Activated CD4-positive, alpha-beta T cell treated with anti-CD3 and anti-CD28 coated beads, Interleukin-10, Interleukin-2, amounts not matched to agents 100 ng/mL and 50 ng/mL, durations not matched to agents 16 hours and 8 hours (primary cell): ENCODE measurements around the gene CAMTA1.

Experiments used
- DNase-seq: peaks from one replicate; pipeline ENCODE4 v3.0.0-alpha.2; 2020

Gene CAMTA1

GRCh38 chr1:7221826-7222694 is 436.8 kb downstream of the CAMTA1 start:
- DNase-seq = no peak

- no peak for DNase-seq
Observed at GRCh38 chr1:7222695-7223015, 437.4 kb downstream of the CAMTA1 start.

GRCh38 chr1:7223334-7224080 is 438.3 kb downstream of the CAMTA1 start:
- no peak for DNase-seq

- DNase-seq = no peak
Observed at GRCh38 chr1:7224081-7224534, 438.9 kb downstream of the CAMTA1 start.

- DNase-seq = no peak
Observed at GRCh38 chr1:7224644-7225043, 439.4 kb downstream of the CAMTA1 start.

GRCh38 chr1:7225711-7226505 is 440.7 kb downstream of the CAMTA1 start:
- no peak for DNase-seq

- DNase-seq = no peak
Observed at GRCh38 chr1:7227654-7228053, 442.4 kb downstream of the CAMTA1 start.

- DNase-seq = no peak
Observed at GRCh38 chr1:7228252-7228961, 443.2 kb downstream of the CAMTA1 start.

- DNase-seq = no peak
Observed at GRCh38 chr1:7229186-7229585, 443.9 kb downstream of the CAMTA1 start.

- no peak for DNase-seq
Observed at GRCh38 chr1:7229696-7230631, 444.7 kb downstream of the CAMTA1 start.

- no peak for DNase-seq
Observed at GRCh38 chr1:7232441-7233236, 447.4 kb downstream of the CAMTA1 start.

GRCh38 chr1:7233237-7233540 is 447.9 kb downstream of the CAMTA1 start:
- DNase-seq = no peak

GRCh38 chr1:7233646-7234470 is 448.6 kb downstream of the CAMTA1 start:
- no peak for DNase-seq

- DNase-seq = no peak
Observed at GRCh38 chr1:7234471-7234755, 449.2 kb downstream of the CAMTA1 start.

- no peak for DNase-seq
Observed at GRCh38 chr1:7235871-7236517, 450.7 kb downstream of the CAMTA1 start.

- DNase-seq = no peak
Observed at GRCh38 chr1:7236844-7237515, 451.7 kb downstream of the CAMTA1 start.

- DNase-seq = no peak
Observed at GRCh38 chr1:7247158-7247557, 461.9 kb downstream of the CAMTA1 start.

- DNase-seq = no peak
Observed at GRCh38 chr1:7247791-7248548, 462.7 kb downstream of the CAMTA1 start.
